GM21367 (cell line): ENCODE data around the gene BUD23.
"Not testable (repeated sequence)": the region's sequence is repeated elsewhere in the genome, so short reads cannot be mapped to it uniquely, and the experiment has no call there.

Experiments used
- ATAC-seq: cut with Tn5 transposase; IDR thresholded peaks from one replicate; pipeline ENCODE4 v1.9.1; 2021; ENCODE audit not compliant: unreplicated experiment

BUD23 gene

DNA sequence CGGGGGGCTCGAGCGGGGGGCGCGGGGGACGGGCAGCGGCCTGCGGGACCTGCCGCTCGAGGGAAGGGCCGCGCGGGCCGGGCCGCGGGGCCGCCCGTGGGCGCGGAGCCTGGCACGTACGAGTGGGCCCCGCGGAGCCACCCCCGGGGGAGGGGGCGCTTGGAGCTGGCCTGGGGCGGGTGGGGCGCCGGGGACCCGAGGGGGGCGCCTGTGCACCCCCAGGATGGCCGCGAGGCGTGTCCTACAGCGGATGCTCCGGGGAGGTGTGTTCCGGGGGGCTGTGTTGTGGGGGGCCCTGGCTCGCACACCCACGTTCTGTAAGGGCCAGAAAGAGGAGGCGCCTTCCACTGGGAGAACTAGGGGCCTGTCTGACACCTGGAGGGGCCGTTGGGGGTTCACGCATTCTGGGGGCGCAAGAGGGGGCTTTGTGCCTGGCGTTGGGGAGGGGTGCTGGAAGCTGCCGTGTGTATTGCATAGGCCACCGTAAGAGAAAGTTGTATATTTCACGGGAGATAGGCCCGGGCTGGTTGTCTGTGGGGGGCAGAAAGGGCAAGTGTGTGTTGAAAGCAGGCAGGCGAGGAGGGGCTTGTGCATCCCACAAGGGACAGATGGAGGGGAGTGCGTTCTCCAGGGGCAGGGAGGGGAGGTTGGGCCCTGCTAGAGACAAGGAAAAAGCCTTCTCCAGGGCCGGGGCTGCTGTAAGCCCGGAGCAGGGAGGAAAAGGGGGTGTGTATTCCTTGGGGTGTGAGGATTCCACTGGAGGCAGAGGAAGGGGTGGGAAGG, 15.1 kb upstream of the BUD23 start:
- ATAC-seq: no peak

DNA sequence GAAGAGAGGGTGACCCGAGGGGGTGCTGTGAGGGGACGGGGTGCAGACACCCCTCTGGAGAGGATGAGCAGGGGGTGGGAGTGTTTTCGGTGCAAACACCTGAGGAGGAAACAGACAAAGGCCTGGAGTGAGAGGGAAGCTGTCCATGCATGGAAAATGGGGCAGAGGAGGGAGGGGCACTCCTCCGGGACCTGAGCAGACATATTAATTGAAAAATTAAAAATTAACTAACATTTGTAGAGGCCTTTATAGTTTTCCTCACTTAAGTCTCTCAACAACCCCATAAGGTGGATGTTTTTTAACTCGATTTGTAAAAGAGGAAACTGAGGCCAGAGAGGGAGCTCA, 14.5 kb upstream of the BUD23 start:
- no peak for ATAC-seq

DNA sequence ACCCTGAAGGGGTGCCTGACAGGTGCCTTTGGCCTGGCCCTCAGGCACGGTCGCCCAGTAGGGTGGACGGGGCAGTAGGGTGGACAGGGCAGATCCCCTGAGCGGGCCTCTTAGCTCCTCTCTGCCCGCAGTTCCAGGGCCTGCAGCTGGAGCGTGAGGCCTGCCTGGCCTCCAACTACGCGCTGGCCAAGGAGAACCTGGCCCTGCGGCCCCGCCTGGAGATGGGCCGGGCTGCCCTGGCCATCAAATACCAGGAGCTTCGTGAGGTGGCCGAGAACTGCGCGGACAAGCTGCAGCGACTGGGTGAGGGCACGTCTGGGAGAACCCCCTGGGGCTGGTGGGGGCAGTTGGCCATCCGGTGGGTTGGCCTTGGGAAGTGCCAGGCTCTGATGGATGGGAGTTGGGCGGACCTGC, 14.1 kb upstream of the BUD23 start:
- ATAC-seq: no peak

DNA sequence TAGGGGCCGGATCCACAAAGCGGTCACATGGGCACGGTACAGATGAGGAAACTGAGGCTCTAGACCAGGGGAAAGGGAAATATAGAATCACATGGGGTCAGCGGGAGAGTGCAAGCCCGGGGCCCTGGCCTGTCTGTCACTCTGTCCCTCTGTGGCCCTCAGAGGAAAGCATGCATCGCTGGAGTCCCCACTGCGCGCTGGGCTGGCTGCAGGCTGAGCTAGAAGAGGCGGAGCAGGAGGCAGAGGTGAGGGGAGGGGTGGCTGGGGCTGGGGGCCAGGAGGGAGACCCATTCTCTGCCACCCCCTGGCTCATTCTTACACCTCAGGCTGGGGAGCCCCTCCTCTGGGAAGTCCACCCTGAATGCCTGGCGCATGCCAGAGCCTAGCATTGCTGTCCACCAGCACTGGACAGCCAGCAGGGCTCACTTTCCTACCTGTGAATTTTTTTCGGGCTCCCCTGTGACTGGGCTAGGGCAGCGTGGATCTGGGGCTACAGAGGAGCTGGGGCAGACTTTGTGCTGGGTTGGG, 13.5 kb upstream of the BUD23 start:
- no peak for ATAC-seq

DNA sequence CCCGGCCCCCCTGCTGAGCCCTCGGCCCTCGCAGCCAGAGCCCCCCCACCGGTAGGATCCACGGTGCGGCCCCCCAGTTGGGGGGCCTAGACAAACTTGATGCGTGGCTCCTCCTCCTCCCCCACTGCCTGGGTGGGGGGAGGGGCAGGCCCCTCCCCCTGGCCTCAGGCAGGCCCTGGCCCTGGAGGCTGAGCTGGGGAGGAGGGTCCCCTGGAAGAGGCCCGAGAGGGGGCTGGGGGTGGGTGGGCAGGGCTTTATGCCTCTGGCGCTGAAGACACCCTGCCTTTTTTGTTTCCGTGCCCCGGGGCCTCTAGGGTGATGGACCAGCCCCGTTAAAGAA, 12.1 kb upstream of the BUD23 start:
- ATAC-seq: no peak

- no peak for ATAC-seq
These were observed 11.4 kb upstream of the BUD23 start for GRCh38 chr7:73671857-73672445.

DNA sequence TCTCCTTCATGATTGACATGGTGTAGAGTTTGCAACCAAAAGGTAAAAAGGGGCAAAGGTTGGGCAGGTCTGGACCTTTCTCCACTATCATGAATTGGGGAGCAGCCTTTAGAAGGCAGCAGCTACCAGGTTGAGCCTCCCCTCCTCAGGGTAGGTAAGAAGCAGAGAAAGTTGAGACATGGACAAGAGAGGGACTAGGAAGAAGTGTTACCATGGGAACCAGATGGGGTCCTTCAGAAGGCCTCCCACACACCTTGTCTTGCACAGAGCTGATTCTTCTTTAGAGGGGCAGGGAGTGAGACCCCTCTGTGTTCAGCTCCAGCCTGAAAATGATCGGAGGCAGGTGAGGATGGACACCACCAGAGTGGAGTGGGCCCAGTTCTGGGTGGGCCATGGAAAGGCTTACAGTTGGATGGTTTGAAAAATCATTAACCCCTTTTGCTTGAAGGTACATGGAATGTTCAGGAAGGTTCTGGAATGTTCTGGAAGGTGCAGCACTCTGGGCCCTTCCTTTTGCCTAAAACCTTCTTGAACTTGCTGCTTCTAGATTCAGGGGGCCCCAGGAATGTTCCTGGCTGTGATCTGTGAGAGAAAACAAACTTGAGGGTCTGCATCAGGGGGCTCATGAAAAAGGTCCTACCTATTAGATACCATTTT, 8.8 kb upstream of the BUD23 start:
- no peak for ATAC-seq

- ATAC-seq: not testable (repeated sequence)
These were observed 7.3 kb upstream of the BUD23 start for GRCh38 chr7:73676062-73676461.

DNA sequence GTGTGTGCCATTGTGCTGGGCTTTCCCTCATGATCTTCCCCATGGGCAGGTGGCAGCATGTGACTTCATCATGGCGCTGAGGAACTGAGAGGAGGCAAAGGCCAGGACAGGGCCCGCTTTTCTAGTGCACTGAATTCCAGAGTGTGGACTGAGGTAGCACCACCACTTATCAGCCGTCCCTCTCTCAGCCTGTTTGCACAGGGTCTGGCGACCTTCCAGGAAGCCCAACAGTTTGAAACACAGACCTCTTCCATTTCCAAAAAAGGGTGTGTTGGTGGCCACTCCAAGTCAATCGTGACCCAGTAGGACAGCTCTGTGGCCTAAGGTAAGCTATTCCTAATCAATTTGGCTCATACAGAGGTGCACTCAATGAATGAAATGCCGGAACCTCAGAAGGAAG, 4.5 kb upstream of the BUD23 start:
- ATAC-seq: no peak

GRCh38 chr7:73679709-73680108, 3.7 kb upstream of the BUD23 start:
- ATAC-seq: no peak

GRCh38 chr7:73680501-73680900, 2.9 kb upstream of the BUD23 start:
- ATAC-seq: no peak

DNA sequence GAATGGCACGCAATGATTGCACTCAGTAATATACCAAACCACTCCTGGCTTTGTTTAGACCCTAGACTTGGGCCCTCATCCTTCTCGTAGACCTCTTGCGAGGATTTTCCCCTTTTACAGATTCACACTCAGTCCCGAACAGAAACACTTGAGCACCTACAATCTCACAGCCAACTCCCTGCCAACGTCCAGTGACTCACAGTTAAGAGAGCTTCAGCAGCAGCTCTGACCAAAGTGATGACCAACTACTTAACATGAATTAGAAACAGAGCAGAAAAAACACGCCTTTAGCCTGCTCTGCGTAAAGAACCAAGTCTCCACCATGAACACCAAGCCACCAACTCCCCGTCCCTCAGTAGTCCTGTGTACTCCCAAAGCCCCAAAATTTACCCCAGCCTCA, 2.4 kb upstream of the BUD23 start:
- ATAC-seq: no peak

- peak; percentile 7 for ATAC-seq
These were observed 697 bp upstream of the BUD23 start for GRCh38 chr7:73682745-73683055.

GRCh38 chr7:73683788-73684693, 644 bp downstream of the BUD23 start:
- ATAC-seq: no peak

DNA sequence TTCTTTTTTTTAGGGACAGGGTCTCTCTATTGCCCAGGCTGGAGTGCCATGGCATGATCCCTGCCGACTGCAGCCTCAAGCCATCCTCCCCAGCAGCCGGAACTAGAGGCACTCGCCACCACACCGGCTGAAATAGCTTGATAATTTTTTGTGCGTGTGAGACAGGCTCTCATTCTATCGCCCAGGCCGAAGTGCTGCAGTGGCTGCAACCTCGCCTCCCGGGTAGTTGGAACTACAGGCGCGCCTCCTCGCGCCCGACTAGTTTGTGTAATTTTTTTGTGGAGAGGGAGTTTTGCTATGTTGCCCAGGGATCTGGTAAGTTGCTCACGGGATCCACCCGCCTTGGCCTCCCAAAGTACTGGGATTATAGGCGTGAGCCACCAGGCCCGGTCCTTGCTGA, 1.9 kb downstream of the BUD23 start:
- no peak for ATAC-seq

DNA sequence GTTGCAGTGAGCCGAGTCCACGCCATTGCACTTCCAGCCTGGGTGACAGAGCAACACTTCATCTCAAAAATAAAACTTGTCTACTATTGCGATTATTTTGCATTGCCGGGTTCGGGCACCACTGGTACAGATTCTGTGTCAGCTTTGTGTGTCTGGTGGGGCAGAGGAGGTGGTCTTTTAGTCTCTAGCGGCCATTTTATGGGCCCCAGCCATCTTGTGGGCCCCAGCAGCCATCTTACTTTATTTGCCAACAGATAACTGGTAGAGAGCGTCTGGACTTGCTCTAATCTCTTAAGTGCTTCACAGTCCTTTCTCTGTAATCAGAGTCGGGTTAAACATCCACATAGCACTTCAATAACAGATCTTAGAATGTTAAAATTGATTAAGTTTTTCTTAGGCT, 4.9 kb downstream of the BUD23 start:
- no peak for ATAC-seq

DNA sequence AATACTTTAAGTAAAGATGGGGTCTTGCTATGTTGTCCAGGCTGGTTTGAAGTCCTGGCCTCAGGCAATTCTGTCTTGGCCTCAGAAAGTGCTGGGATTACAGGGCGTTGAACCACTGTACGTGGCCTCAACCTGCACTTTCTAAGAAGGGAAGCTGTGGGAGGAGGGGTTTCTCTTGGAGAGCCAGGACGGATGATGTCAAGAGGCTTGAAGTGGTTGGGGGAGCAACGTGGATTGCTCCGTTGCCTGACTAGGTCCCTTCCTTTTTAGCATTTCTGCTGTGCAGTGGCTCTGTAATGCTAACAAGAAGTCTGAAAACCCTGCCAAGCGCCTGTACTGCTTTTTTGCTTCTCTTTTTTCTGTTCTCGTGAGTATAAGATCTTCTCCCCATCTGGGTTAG, 7.2 kb downstream of the BUD23 start:
- no peak for ATAC-seq

DNA sequence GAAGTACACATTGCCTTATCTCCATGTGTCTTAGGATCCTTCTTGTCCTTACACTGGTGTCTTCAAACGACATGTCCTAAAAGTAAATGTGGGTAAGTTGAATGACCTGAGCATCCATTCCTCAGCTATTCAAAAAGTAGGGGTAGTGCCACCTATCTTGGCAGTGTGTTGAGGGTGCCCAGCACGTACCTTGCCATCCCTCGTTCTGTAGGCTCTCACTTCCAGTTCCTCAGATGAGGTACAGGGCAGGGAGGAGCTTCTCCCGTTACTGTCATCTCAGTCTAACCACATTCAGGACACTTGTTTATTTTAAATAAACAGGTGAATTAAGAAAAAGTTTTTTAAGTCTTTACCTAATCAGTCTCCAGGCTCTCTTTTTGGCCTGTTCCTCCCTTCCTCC, 13.0 kb downstream of the BUD23 start:
- ATAC-seq: no peak

- no peak for ATAC-seq
These were observed 15.0 kb downstream of the BUD23 start for GRCh38 chr7:73698410-73698809.

DNA sequence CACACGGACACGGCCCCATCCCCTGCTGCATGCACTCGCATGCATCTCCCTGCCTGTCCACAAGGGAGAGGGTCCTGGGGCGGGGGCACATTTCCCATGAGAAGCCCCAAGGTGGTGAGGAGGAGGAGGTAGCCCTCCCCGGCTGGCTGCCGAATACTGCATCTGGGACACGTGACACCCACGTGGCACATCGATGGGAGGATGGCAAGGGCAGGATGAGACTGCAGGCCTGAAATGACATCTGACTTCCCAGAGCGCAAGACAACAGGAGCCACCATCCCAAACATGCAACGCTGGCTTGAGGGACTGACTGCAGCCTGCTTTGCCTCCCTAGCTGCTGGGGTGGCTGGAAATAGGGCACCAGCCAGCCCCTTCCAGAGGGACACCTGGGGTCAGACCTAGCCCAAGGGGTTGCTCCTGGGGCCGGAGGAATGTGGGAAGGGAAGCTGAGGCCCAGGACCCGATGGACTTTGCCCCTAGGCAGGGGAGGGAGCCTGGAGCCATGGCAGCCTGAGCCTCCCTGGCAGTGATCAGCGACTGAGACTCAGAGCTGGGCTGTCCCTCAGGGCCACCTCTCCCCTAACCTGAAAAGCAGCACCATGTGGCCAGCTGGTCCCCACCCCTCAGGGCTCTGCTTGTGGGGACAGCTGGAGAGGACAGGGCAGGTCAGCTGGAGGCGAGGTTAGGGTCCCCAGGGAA, 16.1 kb downstream of the BUD23 start:
- ATAC-seq: no peak

DNA sequence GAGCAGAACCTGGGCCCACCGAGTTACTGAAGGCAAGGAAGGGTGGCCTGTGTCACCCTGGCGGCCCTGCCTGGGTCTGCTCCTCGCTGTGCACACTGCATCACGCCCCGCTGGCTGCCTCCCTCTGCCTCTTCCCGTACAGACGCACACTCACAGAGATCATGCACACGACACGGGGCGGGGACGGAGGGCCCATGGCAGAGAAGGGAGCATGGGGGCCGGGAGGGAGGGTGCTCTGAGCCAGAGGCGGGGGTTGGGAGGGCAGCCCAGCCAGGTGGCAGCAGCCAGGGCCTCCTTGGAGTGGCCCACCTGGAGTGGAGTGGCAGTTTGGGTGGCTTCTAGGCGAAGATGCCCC, 16.6 kb downstream of the BUD23 start:
- ATAC-seq: no peak
